CD4-positive, alpha-beta T cell treated with Interleukin-21 for 1 hour (primary cell): ENCODE measurements around the gene GALNT14.

Experiments
- DNase-seq: peaks from one replicate; pipeline ENCODE4 v3.0.0-alpha.2; 2020

The GALNT14 gene

DNA sequence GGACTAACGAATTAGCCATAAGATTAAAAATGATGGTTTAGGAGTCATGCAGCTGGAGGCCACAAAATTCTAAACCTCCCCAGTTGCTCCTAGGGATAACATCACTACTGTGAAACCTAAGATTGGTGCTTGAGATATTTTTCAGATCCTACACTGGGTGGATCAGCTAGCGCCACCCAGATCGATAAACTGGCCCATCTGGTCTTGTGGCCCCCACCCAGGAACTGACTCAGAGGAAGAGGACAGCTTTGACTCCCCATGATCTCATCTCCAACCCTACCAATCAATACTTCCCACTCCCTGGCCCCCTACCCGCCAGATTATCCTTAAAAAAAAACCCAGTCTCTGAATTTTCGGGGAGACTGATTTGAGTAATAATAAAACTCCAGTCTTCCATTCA is 5.5 kb downstream of the GALNT14 start:
- DNase-seq: no peak

DNA sequence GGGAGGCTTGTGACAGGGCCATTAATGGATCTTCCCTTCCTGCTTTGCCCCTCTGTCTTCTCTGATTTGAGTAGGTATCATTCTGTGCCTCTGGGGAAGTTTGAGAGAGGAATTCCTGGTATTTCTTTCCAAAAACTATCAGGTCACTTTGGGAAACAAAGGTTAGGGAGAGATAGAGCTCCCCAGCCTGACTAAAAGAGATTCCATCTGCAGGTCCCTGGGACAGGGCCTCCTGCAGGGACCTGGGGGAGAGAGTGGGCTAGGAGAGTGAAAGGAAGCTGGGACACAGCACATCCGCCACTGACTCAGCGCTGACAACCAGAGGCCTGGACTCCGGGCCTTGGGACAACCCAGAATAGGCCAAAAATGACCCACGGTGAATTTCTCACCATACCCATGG is 6.4 kb downstream of the GALNT14 start:
- DNase-seq: no peak

DNA sequence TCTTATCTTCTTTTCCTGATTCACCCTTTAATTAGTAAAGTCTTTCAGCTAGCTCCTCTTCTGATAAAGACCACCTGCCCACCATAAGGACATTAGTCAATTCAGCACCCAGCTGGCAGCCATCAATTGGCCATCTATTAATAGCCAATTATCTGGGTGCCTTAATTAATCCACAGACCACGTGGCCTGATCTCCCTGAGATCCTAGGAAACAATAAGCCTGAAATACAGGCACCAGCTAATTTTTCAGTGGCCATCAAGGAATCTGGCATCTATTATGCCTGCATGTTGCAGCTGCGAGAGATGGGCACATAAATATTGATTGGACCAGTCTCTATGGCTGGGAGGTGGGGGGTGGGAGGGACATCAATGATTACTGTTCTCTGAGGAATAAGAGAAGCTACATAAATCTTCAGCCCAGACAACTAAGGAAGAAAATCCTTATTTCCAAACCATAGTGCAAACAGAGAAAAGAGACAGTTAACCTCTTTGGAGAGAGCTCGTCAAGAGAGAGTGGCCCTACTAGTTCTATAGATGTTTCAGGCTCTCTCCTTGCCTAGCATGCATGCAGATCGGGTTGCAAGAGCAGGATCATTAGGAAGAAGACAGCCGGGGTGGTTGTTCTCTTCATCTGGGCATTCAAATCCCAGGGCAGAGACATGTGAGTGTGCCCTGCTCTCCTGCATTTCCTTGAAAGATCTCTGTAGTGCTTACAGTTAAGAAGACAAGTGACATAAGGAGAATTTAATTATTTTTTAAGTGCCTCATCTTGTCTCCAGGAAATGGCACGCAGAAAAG is 8.7 kb downstream of the GALNT14 start:
- DNase-seq: no peak

DNA sequence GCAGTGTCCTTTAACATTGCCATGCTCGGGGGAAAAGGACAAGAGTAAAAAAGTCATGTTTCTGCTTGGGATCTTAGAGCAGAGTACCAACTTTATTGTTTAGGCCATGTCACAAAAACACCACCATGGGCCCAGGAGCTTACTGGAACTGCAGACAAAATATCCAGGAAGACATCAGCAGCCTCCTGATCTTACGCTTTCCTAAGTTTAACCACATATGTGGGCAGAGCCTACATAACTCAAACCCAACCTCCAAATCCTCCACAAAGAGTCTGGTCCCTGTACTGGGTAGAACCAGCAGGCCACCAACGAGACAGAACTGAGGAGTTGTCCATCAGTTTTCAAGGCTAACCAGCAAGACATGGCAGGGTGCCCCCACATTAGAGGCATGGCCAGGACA is 10.3 kb downstream of the GALNT14 start:
- no peak for DNase-seq

DNA sequence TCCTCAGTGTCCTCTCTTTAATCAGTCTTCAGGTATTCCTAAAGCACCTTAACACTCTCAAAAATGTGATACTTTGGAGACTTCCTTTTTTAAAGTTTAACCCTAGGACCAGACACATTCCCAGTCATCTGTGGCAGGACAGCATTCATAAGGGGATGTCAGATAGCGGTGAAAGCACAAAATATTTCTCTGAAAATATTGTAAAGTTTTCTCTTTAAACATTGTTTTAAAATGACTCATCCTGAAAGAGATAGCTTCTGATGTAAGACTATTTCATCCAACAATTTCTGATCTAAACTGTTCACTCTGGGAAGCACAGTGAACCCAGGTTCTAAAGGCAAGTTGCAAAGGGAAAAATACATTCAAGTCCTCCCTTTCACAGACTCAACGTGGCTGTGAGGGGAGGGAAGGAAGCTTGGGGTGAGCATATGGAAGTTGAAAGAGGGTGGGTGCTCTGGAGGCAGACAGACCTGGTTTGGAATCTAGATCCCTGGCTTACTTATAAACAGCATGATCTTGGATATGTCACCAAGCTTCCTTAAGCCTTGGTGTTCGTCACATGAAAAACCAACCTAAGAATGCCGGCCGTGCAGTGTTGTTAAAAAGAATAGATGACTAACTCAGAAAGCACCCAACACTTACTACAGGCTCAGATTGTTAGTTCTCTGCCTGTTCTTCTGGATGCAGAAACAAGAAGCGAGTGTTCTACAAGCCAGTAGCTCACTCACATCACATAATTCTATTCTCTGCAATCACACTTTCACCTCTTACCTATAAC is 12.1 kb downstream of the GALNT14 start:
- no peak for DNase-seq

DNA sequence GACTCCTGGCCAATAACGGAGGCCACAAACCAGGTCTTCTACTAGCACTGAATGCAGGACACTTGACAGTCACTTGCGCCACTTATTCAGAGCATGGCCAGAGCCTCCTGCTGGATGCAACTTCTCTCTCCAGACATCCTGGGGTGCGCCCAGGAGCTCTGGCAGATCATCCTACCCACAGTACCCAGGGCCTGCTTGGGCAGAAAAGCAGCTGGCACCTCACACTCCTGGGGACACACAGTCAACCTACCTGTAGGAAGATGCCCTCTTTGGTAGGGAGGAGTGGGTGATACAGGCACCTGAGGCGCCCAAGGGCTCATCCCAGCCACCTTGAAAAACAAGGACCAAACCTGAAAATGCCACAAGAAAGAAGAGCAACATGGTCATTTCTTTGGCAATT is 13.3 kb downstream of the GALNT14 start:
- DNase-seq: no peak

DNA sequence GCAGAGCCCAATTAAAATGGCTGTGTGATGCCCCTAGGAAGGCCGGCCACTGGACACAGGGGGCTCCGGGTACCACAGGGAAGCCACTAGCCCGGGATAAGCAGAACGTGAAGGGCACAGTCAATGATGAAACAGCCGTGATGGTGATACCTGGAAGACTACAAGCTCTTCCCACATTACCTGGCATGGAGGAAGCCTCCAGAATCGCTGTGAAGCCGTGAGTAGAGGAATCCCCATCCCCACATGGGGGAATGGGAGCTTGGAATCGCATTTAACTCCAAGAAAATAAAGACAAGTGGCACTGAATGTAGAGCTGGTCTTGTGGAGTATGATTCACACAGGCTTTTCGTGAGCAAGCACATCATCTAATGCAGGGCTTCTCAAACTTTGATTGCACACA is 16.1 kb downstream of the GALNT14 start:
- DNase-seq: no peak

DNA sequence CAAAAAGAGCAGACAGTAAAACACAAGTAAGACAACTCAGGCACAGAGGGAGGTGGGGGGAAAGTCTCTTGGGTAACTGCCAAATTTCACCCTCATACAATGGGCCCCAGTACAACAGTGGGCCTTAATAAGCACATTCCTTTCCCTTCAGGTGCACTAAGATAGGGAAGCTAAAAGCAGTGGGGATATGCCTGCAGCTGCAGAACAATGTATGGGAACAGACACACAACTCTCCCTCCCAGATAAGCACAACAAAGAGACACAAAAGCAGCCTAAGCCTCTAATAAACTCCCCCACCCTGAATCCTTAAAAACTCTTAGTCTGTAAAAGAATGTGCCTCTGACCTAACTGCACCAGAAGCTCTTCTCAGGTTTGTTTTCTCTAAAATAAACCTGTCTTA is 24.5 kb downstream of the GALNT14 start:
- no peak for DNase-seq

DNA sequence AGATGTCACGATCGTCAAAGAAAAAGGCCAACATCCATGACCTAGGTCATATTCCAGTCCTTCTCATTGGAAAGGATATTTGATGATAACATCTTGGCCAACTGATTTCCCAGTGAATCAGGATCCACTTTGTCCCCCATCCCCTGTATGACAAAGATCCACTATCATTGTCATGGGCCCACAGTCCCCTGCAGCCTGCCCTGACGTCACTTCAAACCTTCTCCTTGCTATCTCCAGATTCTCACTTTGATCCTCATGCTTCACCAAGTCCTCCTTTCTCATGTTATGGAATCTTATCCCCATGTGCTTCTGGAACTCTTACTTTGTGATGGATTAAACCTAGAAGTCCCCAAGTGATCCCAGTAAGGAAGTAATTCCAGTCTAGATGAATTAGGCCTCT is 25.7 kb downstream of the GALNT14 start:
- no peak for DNase-seq

DNA sequence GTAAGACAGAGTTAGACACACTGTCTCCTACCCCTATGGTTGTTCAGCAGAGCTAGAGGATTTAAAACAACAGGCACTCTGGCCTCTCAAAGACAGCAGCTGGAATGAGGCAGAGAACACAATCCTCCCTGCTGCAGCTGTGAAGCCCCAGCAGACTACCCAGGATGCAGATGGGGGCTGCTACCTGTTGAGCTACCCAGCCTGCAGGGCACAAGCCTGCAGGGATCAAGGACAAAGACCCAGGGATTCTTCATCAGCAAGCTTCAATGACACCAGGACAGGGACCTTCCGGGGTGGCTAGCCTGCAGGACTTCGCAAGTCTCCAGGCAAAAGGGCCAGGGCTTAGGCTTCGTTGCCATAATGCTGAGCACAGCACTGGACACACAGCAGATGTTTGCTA is 27.2 kb downstream of the GALNT14 start:
- DNase-seq: no peak

DNA sequence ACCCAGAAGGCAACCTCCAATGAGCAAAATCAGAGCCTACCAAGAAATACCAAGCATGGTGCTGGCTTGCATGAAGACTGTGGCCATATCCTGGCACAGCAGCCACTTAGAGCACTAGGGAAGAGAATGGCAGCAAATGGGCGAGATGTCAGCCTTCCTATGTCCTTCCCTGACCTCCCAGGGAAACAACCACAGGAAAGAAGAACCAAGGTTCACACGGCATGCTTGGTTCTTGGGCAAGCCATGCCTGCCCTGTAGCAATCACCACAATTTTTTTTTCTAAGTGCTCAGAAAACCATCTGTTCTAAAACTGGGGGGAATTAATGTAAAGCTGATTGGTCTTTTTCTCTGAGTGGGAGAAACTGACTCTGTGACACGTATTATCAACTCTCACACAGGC is 27.8 kb downstream of the GALNT14 start:
- no peak for DNase-seq

DNA sequence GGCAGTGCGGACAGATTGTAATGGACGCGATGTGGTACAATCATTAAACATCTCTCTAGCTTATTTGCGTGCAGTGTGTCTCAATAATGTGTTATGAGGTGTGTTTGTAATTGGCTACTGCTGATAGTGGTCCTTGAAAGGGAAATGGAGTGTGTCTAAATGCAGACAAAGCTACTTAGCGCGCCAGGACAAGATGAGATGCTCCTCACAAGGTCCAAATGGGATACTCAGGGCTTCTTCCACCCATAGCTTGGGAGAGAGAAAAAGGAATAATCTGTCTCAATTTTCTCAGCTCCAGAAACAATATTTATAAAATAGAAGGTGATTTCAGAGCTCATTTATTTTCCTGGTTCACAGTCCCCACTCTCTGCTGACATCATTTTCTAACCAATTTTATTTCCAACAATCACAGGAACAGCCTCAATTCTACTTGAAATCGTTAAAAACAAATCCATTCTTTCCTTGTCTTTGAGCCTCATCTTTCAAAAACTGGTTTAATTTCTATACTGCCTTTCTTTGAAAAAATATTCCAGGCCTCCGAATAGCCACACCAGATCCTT is 28.5 kb downstream of the GALNT14 start:
- no peak for DNase-seq

DNA sequence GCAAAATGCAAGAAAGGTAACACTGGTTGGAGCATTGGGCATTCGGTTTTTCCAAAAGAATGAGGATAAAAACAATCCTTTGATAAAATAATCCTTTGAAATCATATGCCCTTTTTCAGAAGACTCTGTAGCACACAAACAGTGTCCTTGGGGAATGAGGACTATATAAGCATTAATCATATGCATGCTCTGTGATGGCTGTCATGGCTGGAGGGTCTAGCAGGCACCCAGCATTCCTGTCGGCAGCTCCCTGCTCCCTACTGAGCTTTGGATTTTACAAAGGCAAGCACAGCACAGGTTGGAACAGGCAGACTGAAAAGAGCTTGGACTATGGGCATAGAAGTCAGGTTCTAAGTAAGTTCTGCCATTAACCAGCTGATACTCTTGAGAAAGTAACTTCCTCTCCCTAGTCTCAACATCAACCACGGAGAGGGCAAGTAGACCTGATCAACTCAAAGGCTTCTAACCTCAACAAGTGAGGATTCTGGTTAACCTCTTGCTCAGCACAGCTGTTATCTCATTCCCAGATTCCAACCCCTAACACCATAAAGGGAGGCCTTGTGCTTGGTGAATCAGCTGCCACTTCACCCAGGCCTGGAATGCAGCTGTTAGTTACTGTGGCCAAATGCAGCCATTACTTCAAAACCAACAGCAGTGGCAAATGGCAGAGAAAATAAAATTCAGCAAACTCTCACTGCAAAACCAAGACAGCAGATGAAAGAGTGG is 29.5 kb downstream of the GALNT14 start:
- DNase-seq: no peak

DNA sequence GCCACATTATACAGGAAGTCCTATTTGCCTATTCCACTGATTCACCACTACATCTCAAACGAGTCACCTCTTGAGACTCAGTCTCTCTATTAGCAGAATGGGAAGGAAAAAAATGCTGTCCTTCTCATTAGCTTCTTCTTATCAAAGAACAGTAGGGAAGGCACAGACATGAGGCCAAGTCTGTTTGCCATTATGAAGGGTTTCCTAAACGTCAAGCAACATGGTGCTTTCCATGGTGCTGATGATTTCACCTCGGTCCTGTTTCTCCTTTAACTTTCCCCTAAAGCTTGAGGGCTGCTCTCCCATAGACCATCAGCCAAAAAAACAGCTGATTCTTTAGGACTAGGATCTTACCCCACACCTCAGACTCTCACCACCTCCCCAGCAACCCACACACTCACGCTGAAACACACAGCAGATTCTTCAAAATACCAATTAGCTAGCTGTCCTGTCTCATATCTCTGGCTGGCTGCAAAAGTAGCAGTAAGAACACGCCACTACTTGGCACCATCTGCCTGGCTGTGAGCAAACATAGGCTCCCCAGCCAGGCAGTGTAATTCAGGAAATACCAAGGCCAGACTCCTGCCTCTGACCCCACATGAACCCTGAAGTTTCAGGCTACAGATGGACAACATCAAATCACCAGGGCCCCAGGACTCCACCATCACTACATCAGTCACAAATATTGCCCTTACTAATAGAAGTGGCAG is 30.5 kb downstream of the GALNT14 start:
- DNase-seq: no peak

DNA sequence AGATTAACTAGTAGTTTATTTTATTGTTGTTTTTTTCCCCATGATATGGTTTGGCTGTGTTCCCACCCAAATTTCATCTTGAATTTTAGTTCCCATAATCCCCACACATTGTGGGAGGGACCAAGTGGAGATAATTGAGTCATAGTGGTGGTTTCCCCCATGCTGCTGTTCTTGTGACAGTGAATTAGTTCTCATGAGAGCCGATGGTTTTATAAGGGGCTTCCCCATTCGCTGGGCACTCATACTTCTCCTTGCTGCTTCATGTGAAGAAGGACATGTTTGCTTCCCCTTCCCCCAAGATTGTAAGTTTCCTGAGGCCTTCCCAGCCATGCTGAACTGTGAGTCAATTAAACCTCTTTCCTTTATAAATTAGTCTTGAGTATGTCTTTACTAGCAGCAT is 36.5 kb downstream of the GALNT14 start:
- DNase-seq: no peak

DNA sequence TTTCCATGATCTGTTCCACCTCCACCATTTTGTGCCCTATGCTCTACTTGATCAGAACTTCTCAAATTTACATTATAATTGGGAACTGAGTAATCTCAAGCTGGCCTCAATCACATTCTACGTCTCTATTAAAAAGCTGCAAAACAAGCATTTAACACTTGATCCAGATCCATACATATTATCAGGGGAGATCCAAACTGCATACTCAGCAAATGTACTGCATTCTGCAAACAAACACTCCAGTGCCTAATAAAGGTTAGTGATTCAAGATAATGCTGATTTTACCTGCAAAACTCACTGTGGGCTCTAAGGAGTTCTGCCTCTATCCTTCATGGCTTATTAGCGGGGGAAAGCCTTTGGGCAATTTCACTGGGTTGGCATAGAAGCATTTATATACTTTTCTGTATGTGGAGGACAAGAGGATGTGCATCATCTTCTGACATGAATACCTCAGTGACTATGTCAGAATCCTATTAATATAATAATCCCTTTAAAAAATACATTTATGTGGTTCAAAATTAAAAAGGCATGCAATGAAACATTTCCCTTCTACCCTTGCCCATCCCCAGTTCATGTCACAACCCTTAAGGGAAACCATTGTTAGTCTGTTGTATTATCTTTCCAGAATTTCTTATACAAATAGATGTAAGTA is 40.2 kb downstream of the GALNT14 start:
- no peak for DNase-seq

DNA sequence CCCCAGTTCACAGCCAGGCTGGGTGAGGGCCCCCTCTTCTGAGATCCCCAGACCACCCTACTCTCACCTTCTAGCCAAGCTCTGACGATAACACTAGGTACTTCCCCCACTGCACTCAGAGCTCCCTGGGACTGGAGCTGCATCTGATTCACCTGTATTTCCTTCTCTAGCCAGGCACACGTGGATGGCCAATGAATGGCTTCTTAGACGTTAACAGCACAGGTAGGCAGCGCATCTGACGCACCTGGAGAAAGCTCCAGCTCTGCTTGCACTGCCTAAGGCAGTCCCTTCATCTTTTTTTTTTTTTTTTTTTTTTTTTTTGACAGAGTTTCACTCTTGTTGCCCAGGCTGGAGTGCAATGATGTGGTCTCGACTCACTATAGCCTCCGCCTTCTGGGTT is 48.1 kb downstream of the GALNT14 start:
- DNase-seq: no peak

DNA sequence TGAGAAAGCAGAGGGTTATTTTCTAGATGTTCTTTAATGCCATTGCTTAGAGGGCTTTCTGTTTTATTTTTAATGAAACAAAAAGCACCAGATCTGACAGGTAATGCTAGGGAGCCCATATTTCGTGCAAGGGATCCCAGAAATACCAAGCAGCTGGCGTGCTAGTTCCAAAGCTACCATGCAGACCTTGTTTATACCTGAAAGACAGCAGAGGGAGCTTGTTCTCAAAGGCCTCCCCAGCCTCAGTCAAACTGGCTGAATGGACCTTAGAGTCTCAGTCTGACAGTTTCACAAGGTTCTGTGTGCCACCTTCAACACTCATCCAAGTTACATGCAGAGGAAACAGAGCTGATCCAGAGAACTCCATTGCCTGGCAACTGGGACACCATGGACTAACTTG is 48.6 kb downstream of the GALNT14 start:
- no peak for DNase-seq

DNA sequence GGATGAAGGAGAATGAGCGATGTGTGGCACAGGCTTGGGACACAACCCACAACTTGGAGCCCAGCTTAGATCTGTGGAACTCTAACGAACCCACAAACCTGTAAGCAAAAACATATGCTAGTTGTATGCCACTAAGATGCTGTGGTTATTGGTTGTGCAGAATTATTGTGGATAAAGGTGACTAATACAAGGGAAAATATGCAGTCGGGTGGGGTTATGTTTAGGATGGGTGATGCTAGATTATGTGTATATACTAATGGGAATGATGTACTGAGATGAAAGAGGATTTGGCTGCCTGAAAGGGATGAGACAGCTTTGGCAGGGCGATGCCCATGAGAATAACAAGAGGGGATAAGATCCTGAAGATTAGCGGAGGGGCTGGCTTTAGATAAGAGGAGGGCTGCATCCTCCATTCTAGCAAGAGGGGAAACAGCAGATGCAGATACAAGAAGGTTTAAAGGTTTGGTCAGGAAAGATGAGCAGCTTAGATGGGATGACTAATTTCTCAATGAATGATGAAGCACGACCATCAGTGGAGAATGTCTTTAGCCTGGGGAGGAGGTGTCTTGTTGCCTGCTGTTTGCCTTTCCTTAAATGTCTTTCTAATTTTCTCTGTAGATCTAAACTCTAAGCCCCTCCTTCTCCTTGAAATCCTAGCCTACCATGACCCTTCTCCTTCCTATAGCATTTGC is 49.6 kb downstream of the GALNT14 start:
- no peak for DNase-seq

DNA sequence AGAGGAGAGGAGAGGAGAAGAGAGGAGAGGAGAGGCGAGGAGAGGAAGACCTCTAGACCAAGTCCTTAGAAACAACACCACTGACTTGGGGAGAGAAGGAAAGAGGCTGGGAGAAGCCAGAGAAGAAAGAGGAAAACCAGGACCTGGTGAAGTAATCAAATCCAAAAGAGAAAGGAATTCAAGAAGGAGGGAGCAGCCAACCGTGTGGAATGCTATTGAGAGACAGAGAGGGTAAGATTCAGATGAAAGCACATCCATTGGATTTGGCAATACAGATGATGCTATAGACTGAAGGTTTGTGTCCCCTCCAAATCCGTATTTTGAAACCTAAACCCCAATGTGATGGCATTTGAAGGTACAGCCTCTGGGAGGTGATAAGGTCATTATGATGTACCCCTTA is 50.7 kb downstream of the GALNT14 start:
- no peak for DNase-seq

DNA sequence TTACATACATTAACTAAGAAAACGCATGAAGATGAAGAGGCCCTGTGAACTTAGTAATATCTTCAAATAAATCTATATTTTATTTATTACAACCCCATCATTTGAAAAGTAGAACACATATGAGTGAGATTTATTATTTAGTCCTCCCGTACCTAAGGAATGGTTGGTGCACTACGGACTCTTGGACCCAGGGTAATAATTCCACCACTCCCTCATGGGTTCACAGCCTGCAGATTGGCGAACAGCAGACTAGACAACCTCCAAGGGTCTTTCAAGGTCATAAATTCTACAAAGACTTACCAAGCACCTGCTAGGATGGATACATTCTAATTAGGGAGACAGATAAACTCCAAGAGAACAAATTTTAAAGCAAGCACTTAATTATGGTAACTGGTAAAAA is 51.6 kb downstream of the GALNT14 start:
- no peak for DNase-seq
